ENCODE data around the gene CPNE7.
A peak's percentile ranks its signal among the peaks of the same experiment; 100 is the strongest.

CPNE7 gene

GRCh38 chr16:89575247-89576152 is at the start of gene CPNE7:
CPNE7 (plus strand) TSS chr16:89575758; CDS start chr16:89575898, 140 bp downstream.
- Histone ChIP-seq H3K27me3 (ENCODE audit: control insufficient read depth, insufficient read depth, low read length) (peaks cover 7% of the 10 kb centered on the region), H3K9ac (ENCODE audit: low read depth, low read length) (peak within 1 kb of the TSS; percentile 37), H3K9me3 (ENCODE audit: control insufficient read depth, insufficient read depth, low read length) (no peaks in the 10 kb centered on the region), H3K4me1 (ENCODE audit: control insufficient read depth, insufficient read depth, low read length) (no peaks in the 10 kb centered on the region), H3K4me3 (ENCODE audit: low read depth, low read length) (peak within 1 kb of the TSS; percentile 55), H3K36me3 (ENCODE audit: control insufficient read depth, insufficient read depth, low read length) (peaks cover 11% of the 10 kb centered on the region)

- Histone ChIP-seq H3K9me3 (ENCODE audit: control insufficient read depth, insufficient read depth, low read length) (no peaks in the 10 kb centered on the region), H3K9ac (ENCODE audit: low read depth, low read length) (no peak overlapping the region), H3K4me3 (ENCODE audit: low read depth, low read length) (no peak overlapping the region), H3K36me3 (ENCODE audit: control insufficient read depth, insufficient read depth, low read length) (peaks cover 63% of the 10 kb centered on the region), H3K4me1 (ENCODE audit: control insufficient read depth, insufficient read depth, low read length) (no peaks in the 10 kb centered on the region), H3K27me3 (ENCODE audit: control insufficient read depth, insufficient read depth, low read length) (no peaks in the 10 kb centered on the region)
These were observed 46.5 kb upstream of the CPNE7 start for GRCh38 chr16:89529097-89529496.

- H3K9me3 ChIP-seq (ENCODE audit: control insufficient read depth, insufficient read depth, low read length), result no peaks in the 10 kb centered on the region
- no peaks in the 10 kb centered on the region for H3K4me1 ChIP-seq (ENCODE audit: control insufficient read depth, insufficient read depth, low read length)
- H3K9ac ChIP-seq (ENCODE audit: low read depth, low read length), result no peak overlapping the region
- H3K27me3 ChIP-seq (ENCODE audit: control insufficient read depth, insufficient read depth, low read length), result no peaks in the 10 kb centered on the region
- peaks cover 67% of the 10 kb centered on the region for H3K36me3 ChIP-seq (ENCODE audit: control insufficient read depth, insufficient read depth, low read length)
- no peak overlapping the region for H3K4me3 ChIP-seq (ENCODE audit: low read depth, low read length)
These were observed 44.9 kb upstream of the CPNE7 start for GRCh38 chr16:89530401-89531381.

- no peak overlapping the region for H3K4me3 ChIP-seq (ENCODE audit: low read depth, low read length)
- H3K4me1 ChIP-seq (ENCODE audit: control insufficient read depth, insufficient read depth, low read length), result no peaks in the 10 kb centered on the region
- H3K36me3 ChIP-seq (ENCODE audit: control insufficient read depth, insufficient read depth, low read length), result peaks cover 61% of the 10 kb centered on the region
- no peak overlapping the region for H3K9ac ChIP-seq (ENCODE audit: low read depth, low read length)
- no peaks in the 10 kb centered on the region for H3K27me3 ChIP-seq (ENCODE audit: control insufficient read depth, insufficient read depth, low read length)
- no peaks in the 10 kb centered on the region for H3K9me3 ChIP-seq (ENCODE audit: control insufficient read depth, insufficient read depth, low read length)
These were observed 43.6 kb upstream of the CPNE7 start for GRCh38 chr16:89531821-89532526.

- no peaks in the 10 kb centered on the region for H3K9me3 ChIP-seq (ENCODE audit: control insufficient read depth, insufficient read depth, low read length)
- no peaks in the 10 kb centered on the region for H3K27me3 ChIP-seq (ENCODE audit: control insufficient read depth, insufficient read depth, low read length)
- no peak overlapping the region for H3K9ac ChIP-seq (ENCODE audit: low read depth, low read length)
- no peak overlapping the region for H3K4me3 ChIP-seq (ENCODE audit: low read depth, low read length)
- peaks cover 69% of the 10 kb centered on the region for H3K36me3 ChIP-seq (ENCODE audit: control insufficient read depth, insufficient read depth, low read length)
- H3K4me1 ChIP-seq (ENCODE audit: control insufficient read depth, insufficient read depth, low read length), result no peaks in the 10 kb centered on the region
These were observed 41.3 kb upstream of the CPNE7 start for GRCh38 chr16:89534252-89534756.

GRCh38 chr16:89536371-89536770 is 39.2 kb upstream of the CPNE7 start:
- Histone ChIP-seq H3K9me3 (ENCODE audit: control insufficient read depth, insufficient read depth, low read length) (no peaks in the 10 kb centered on the region), H3K36me3 (ENCODE audit: control insufficient read depth, insufficient read depth, low read length) (peaks cover 65% of the 10 kb centered on the region), H3K4me3 (ENCODE audit: low read depth, low read length) (no peak overlapping the region), H3K9ac (ENCODE audit: low read depth, low read length) (no peak overlapping the region), H3K27me3 (ENCODE audit: control insufficient read depth, insufficient read depth, low read length) (no peaks in the 10 kb centered on the region), H3K4me1 (ENCODE audit: control insufficient read depth, insufficient read depth, low read length) (no peaks in the 10 kb centered on the region)

- H3K4me1 ChIP-seq (ENCODE audit: control insufficient read depth, insufficient read depth, low read length), result no peaks in the 10 kb centered on the region
- no peak overlapping the region for H3K9ac ChIP-seq (ENCODE audit: low read depth, low read length)
- no peaks in the 10 kb centered on the region for H3K27me3 ChIP-seq (ENCODE audit: control insufficient read depth, insufficient read depth, low read length)
- H3K4me3 ChIP-seq (ENCODE audit: low read depth, low read length), result no peak overlapping the region
- no peaks in the 10 kb centered on the region for H3K9me3 ChIP-seq (ENCODE audit: control insufficient read depth, insufficient read depth, low read length)
- H3K36me3 ChIP-seq (ENCODE audit: control insufficient read depth, insufficient read depth, low read length), result peaks cover 63% of the 10 kb centered on the region
These were observed 38.5 kb upstream of the CPNE7 start for GRCh38 chr16:89536886-89537548.

- Histone ChIP-seq H3K27me3 (ENCODE audit: control insufficient read depth, insufficient read depth, low read length) (no peaks in the 10 kb centered on the region), H3K4me3 (ENCODE audit: low read depth, low read length) (no peak overlapping the region), H3K36me3 (ENCODE audit: control insufficient read depth, insufficient read depth, low read length) (peaks cover 60% of the 10 kb centered on the region), H3K9ac (ENCODE audit: low read depth, low read length) (no peak overlapping the region), H3K4me1 (ENCODE audit: control insufficient read depth, insufficient read depth, low read length) (no peaks in the 10 kb centered on the region), H3K9me3 (ENCODE audit: control insufficient read depth, insufficient read depth, low read length) (no peaks in the 10 kb centered on the region)
These were observed 38.0 kb upstream of the CPNE7 start for GRCh38 chr16:89537549-89537925.

GRCh38 chr16:89538286-89538685 is 37.3 kb upstream of the CPNE7 start:
- H3K9me3 ChIP-seq (ENCODE audit: control insufficient read depth, insufficient read depth, low read length), result no peaks in the 10 kb centered on the region
- peaks cover 60% of the 10 kb centered on the region for H3K36me3 ChIP-seq (ENCODE audit: control insufficient read depth, insufficient read depth, low read length)
- no peaks in the 10 kb centered on the region for H3K27me3 ChIP-seq (ENCODE audit: control insufficient read depth, insufficient read depth, low read length)
- H3K4me3 ChIP-seq (ENCODE audit: low read depth, low read length), result no peak overlapping the region
- H3K9ac ChIP-seq (ENCODE audit: low read depth, low read length), result no peak overlapping the region
- no peaks in the 10 kb centered on the region for H3K4me1 ChIP-seq (ENCODE audit: control insufficient read depth, insufficient read depth, low read length)

- no peaks in the 10 kb centered on the region for H3K4me1 ChIP-seq (ENCODE audit: control insufficient read depth, insufficient read depth, low read length)
- no peak overlapping the region for H3K9ac ChIP-seq (ENCODE audit: low read depth, low read length)
- peaks cover 56% of the 10 kb centered on the region for H3K36me3 ChIP-seq (ENCODE audit: control insufficient read depth, insufficient read depth, low read length)
These were observed 35.0 kb upstream of the CPNE7 start for GRCh38 chr16:89540557-89540956.

GRCh38 chr16:89541792-89542191 is 33.8 kb upstream of the CPNE7 start:
- Histone ChIP-seq H3K27me3 (ENCODE audit: control insufficient read depth, insufficient read depth, low read length) (no peaks in the 10 kb centered on the region), H3K9ac (ENCODE audit: low read depth, low read length) (no peak overlapping the region), H3K4me3 (ENCODE audit: low read depth, low read length) (no peak overlapping the region), H3K36me3 (ENCODE audit: control insufficient read depth, insufficient read depth, low read length) (peaks cover 57% of the 10 kb centered on the region), H3K9me3 (ENCODE audit: control insufficient read depth, insufficient read depth, low read length) (no peaks in the 10 kb centered on the region), H3K4me1 (ENCODE audit: control insufficient read depth, insufficient read depth, low read length) (no peaks in the 10 kb centered on the region)

More at GRCh38 chr16:89540557-89540956, 35.0 kb upstream of the CPNE7 start:
- Histone ChIP-seq H3K9me3 (ENCODE audit: control insufficient read depth, insufficient read depth, low read length) (no peaks in the 10 kb centered on the region), H3K27me3 (ENCODE audit: control insufficient read depth, insufficient read depth, low read length) (no peaks in the 10 kb centered on the region), H3K4me3 (ENCODE audit: low read depth, low read length) (no peak overlapping the region)
